GM21528 (cell line): ENCODE measurements around the gene CARD19.

Source experiments
- ATAC-seq: cut with Tn5 transposase; IDR thresholded peaks from one replicate; pipeline ENCODE4 v1.9.1; 2021; ENCODE audit warnings: mild to moderate bottlenecking, moderate library complexity; ENCODE audit not compliant: unreplicated experiment, low FRiP score

Gene CARD19

DNA sequence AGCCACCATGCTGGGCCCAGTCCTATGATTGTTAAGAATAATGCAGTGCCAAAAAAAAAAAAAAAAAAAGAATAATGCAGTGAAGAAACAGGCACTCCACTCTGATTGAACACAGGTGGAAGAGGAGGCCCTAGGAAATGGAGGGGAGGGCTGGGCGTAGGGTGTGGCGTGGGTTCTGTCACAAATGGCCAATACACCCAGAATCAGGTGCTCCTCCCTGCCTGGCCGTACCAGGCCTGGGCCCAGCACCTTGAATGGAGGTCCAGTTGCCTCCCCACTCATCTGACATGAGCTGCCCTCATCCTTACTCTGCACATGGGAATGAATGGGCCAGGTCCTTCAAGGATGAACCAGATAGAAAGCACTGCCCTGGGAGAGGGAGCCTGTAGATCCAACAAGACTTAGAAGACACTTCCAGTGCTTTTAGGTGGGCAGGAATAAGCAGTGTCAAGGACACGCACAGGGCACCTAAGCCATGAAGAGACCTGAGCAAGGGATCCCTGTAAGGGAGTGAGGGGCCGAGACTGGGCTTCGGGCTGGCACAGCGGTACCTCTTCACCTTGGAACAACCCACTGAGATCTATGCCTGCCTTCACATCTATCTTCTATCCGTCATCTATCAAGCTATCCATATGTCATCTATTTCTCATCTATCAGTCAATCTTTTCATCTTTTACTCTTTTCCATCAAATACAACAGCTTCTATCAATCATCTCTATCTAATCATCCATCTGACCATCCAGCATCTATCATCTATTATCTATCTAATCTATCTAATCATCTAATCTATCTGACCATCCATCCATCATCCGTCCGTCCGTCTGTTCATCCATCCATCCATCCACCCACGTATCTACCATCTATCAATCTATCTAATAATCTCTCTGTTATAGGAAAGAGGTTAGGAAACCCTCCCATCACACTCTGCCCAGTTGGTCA is 22.2 kb downstream of the CARD19 start:
- no peak for ATAC-seq

GRCh38 chr9:93118863-93119702 is 23.1 kb downstream of the CARD19 start:
- no peak for ATAC-seq

- ATAC-seq: no peak
These were observed 23.6 kb downstream of the CARD19 start for GRCh38 chr9:93119703-93119952.

DNA sequence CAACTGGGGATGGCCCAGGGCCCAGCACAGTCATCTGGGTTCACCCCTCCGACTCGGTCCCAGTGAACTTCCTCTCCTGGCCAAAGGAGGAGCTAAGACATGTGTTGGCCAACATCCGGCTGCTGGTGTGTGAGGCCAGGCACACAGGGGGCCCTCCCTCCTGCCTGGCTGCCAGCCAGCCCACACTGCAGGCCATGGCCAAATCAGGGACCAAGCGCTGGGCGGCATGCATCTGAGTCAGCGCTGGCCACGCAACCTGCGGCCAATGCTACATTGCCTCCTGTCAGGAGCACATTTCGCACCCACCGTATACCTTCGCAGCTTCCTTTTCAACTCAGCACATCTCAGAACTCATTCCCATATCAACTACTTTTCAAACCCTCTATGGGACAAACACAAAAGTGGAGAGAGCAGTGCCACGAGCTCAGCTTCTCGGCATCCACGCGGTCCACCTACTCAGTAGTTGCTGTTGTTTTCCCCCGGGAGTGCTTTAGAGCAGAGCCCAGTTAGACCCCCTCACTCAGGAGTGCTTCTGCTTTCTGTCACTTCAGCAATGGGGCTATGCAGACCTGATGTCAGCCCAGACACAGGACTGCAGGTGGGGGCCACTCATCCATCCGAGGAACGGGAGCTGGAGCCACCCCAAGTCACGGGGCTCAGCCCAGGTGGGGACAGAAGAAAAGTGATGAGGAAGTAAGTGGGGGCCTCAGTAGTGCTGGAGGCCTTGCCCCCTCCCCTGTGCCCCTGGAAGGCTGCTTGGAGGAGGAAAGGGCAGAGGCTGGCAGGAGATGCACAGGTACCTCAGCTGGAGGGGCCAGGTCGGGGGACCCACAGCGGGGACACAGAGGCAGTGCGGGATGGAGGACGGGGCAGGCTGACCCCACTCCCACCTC is 24.2 kb downstream of the CARD19 start:
- no peak for ATAC-seq

GRCh38 chr9:93120846-93121315 is 24.9 kb downstream of the CARD19 start:
- ATAC-seq: no peak

GRCh38 chr9:93121316-93122241 is 25.6 kb downstream of the CARD19 start:
- no peak for ATAC-seq

GRCh38 chr9:93122721-93123221 is 26.8 kb downstream of the CARD19 start:
- no peak for ATAC-seq

GRCh38 chr9:93123561-93124283 is 27.7 kb downstream of the CARD19 start:
- no peak for ATAC-seq

DNA sequence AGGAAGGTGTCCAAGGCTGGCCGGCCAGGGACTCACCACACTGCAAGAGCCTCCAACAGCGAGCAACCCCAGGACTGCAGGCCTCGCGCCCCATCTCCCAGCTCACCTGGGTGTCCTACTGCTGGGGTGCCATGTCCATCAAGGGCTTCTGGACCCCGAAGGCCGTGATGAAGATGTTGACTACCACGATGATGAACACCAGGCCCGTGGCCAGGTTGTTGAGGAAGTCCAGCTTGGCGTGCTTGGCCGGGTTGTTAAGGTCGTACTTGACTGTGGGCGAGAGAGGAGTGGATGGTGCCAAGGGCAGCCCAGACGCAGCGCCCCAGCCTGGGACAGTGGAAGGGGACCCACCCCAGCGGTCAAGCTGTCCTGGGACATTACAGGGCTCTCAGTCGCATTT is 28.8 kb downstream of the CARD19 start:
- ATAC-seq: no peak

GRCh38 chr9:93125331-93125894 is 29.4 kb downstream of the CARD19 start:
- ATAC-seq: no peak

GRCh38 chr9:93126151-93126781 is 30.2 kb downstream of the CARD19 start:
- ATAC-seq: no peak

DNA sequence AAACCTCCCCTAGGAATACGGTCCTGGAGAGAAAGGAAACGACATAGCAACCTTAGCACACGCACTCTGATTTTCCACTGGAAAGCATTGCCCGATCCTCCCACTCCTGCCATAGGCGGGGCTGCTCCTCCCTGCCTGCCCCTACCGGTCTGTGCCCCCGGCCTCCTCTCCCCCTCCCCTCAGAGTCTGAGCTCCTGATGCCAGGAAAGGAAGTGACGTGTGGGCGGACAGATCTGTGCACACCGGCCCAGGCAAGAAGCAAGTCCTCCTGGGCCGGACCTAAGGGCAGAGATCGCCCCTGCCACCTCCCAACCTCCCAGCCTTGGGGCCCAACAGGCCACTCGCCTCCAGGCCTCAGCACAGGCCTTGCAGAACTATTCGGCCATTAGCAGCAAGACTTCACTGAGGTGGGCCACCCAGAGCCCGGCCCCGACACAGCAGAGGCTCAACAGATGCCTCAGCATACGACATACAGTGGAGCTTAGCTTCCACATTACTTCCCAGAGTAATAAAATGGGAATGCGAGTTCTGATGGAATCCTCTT is 30.9 kb downstream of the CARD19 start:
- ATAC-seq: no peak

DNA sequence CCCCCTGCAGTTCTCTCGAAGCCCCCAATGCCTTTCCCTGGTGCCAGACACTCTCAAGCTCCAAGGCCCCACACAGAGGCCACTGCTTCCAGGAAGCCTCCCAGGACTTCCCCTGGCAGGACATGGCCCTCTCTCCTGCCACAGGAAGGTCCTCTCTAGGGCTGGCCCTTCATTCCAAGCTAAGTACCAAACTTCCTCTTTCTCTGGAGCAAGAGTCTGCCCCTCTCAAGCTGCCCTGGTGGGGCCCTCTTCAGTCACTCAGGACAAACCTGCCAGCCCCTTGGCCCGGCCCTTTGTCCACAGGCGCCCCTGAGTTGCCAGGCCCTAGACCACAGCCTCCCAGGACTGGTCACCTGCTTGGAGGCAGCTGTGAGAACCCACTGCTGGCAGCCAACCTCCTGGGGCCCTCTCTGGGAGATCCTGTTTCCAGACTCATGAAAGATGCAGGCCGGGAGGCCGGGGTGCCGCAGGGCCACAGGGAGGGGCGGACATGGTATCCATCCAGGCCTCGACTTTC is 31.4 kb downstream of the CARD19 start:
- no peak for ATAC-seq

DNA sequence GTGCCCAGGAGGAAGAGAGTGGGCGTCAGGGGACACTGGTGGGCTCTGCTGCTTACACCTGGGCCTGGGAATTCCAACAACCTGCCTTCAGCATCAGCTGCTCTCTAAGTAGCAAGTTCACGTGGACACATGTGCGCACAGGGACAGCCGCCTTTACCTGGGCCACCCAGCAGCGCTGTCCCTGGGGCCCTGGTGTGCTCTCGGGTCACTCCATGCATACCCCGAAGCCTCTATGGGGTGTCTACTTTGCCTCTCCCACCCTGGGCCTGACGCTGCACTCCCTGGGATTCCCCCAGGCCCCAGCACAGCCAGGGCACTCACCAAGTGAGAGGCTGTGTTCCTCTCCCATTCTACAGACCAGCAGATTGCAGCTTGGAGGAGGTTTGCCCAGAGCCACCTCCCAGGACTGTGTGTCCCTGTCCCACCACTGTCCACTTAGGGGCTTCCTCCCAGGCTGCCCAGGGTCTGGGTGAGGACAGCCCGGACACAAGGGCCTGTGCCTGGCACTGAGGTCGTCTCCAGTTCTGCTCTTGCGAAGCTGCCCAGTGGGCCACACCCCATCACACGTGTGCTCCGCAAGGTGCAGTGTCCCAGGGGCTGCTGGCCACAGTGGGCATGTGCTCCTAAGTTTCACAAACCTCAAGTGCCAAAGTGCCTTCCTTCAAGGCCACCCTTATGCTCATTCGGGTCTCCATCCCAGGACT is 32.1 kb downstream of the CARD19 start:
- ATAC-seq: no peak

DNA sequence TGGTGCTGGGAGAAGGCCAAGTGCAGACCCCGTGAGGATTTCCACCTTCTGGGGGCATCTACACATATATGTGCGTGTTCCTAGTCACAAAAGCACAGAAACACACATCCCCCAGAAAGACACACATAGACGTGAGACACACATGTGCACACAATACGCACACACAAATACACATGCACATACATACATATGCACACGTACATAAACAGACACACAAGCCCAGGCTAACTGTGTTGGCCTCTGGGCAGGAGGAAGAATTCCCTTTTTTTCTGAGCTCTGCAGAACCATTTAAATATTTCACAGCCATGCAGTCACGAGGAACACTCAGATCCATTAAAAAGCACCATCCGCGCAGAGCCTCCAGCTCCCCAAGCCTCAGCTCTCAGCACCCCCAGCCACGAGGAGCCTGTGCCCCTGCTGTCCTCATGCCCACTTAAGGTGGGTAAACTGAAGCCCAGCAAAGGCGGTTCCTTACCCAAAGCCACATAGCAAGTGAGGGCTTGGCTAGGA is 32.8 kb downstream of the CARD19 start:
- ATAC-seq: no peak

GRCh38 chr9:93129286-93129685 is 33.3 kb downstream of the CARD19 start:
- ATAC-seq: no peak
